NCI-H187 (cell line): ENCODE results near the gene USP36.
A peak's percentile ranks its signal among the peaks of the same experiment; 100 is the strongest.
"Not testable (repeated sequence)": the region's sequence is repeated elsewhere in the genome, so short reads cannot be mapped to it uniquely, and the experiment has no call there.

Experiments used
- DNase-seq, 2 experiments: peaks; one replicate each; lab custom pipeline; 2025; lab: John Stamatoyannopoulos, UW

The USP36 gene

GRCh38 chr17:78840780-78841611, at the start of gene USP36:
USP36 (minus strand) TSS chr17:78840814; CDS start chr17:78836363, 4,451 bp downstream.
- peak; percentile 97 to 98 for DNase-seq

GRCh38 chr17:78890096-78890495, 49.5 kb upstream of the USP36 start:
- DNase-seq = not testable (repeated sequence)

GRCh38 chr17:78889531-78889930, 48.9 kb upstream of the USP36 start:
- no peak for DNase-seq

- no peak for DNase-seq
Measured at GRCh38 chr17:78888941-78889518, 48.4 kb upstream of the USP36 start.

- no peak for DNase-seq
Measured at GRCh38 chr17:78886954-78887353, 46.3 kb upstream of the USP36 start.

GRCh38 chr17:78885956-78886355, 45.3 kb upstream of the USP36 start:
- DNase-seq = no peak

- DNase-seq = no peak
Measured at GRCh38 chr17:78884876-78885667, 44.5 kb upstream of the USP36 start.

GRCh38 chr17:78884148-78884825, 43.7 kb upstream of the USP36 start:
- DNase-seq = no peak

- DNase-seq = peak in 1 of 2 experiments; percentile 33
Measured at GRCh38 chr17:78883533-78884131, 43.0 kb upstream of the USP36 start.

- DNase-seq = no peak
Measured at GRCh38 chr17:78883089-78883532, 42.5 kb upstream of the USP36 start.

GRCh38 chr17:78882540-78883088, 42.0 kb upstream of the USP36 start:
- DNase-seq = no peak

- no peak for DNase-seq
Measured at GRCh38 chr17:78879635-78880186, 39.1 kb upstream of the USP36 start.

- DNase-seq = no peak
Measured at GRCh38 chr17:78878871-78879527, 38.4 kb upstream of the USP36 start.

GRCh38 chr17:78878261-78878660, 37.6 kb upstream of the USP36 start:
- no peak for DNase-seq

- not testable (repeated sequence) for DNase-seq
Measured at GRCh38 chr17:78876954-78877517, 36.4 kb upstream of the USP36 start.

GRCh38 chr17:78876094-78876597, 35.5 kb upstream of the USP36 start:
- no peak for DNase-seq

GRCh38 chr17:78875363-78876093, 34.9 kb upstream of the USP36 start:
- no peak for DNase-seq

GRCh38 chr17:78873519-78874340, 33.1 kb upstream of the USP36 start:
- no peak for DNase-seq
